Gastroesophageal sphincter (tissue), 4 donors: ENCODE measurements around the gene IFI30. TPM values are rescaled to one million over a fixed set of nuclear protein-coding genes. Genes with fewer than 3 reads are reported as not detected.
A peak's percentile ranks its signal among the peaks of the same experiment; 100 is the strongest.

Source experiments
- ATAC-seq: fragments of 150-250 bp; one replicate; pipeline ENCODE4 v1.9.1; 2016; ENCODE audit warnings: mild to moderate bottlenecking, moderate library complexity
- H3K27ac ChIP-seq, 4 donors: fragments of 200-600 bp; sonication (generic) in 3 of 4; 1 replicate in 3 of 4; 2 replicates in 1 of 4; pipeline ENCODE4 v1.5.1; 2016 to 2019
- H3K27me3 ChIP-seq: fragments of 200-600 bp; sonication (generic); one replicate; pipeline ENCODE4 v1.5.1; 2019
- H3K36me3 ChIP-seq, 2 donors: fragments of 200-600 bp; sonication (generic); one replicate each; pipeline ENCODE4 v1.5.1; 2019; ENCODE audit warnings: control low read depth in 1 of 2
- H3K4me1 ChIP-seq, 3 donors: fragments of 200-600 bp; sonication (generic); 1 replicate in 2 of 3; 2 replicates in 1 of 3; pipeline ENCODE4 v1.5.1; 2016 to 2019; ENCODE audit warnings: control low read depth in 2 of 3
- H3K4me3 ChIP-seq, 2 donors: fragments of 200-600 bp; sonication (generic); one replicate each; pipeline ENCODE4 v1.5.1; 2019; ENCODE audit warnings: mild to moderate bottlenecking in 1 of 2, moderate library complexity in 1 of 2
- H3K9me3 ChIP-seq, 3 donors: fragments of 200-600 bp; sonication (generic); one replicate each; pipeline ENCODE4 v1.5.1; 2017 to 2019; ENCODE audit warnings: control low read depth in 2 of 3
- EP300 ChIP-seq: sonication (generic); formaldehyde crosslinking; IDR thresholded peaks from one replicate; pipeline ENCODE4 v1.6.1; 2017; ENCODE audit warnings: antibody characterized with exemption, mild to moderate bottlenecking
- POLR2A ChIP-seq, 2 donors: fragments of 450-650 bp; IDR thresholded peaks; one replicate each; pipeline ENCODE4 v1.6.1; 2017; ENCODE audit warnings: antibody characterized with exemption in 2 of 2, mild to moderate bottlenecking in 2 of 2, moderate library complexity in 1 of 2
- POLR2AphosphoS5 ChIP-seq: sonication (generic); formaldehyde crosslinking; IDR thresholded peaks from one replicate; pipeline ENCODE4 v1.6.1; 2017; ENCODE audit warnings: antibody characterized with exemption
- WGBS, 2 donors: methylation state at CpG; one replicate each; pipeline ENCODE4 v1.1.5; 2018; ENCODE audit warnings: low coverage in 1 of 2; 5-methylcytosine and 5-hydroxymethylcytosine counted together
- total RNA-seq, 4 donors: library from RNA; depleted of rRNA; stranded (reverse); fragments of >200 nt; gene quantifications; one replicate each; pipeline ENCODE4 v1.1.0, GENCODE V29; 2016
- TF ChIP-seq, protein P1 (sequence below), 4 experiments: fragments of 200-600 bp in 2 of 4; fragments of 450-650 bp in 2 of 4; sonication (generic) in 1 of 4; IDR thresholded peaks; one replicate each; pipeline ENCODE4 v1.5.1; 2017 to 2019; ENCODE audit warnings: antibody characterized with exemption in 4 of 4, mild to moderate bottlenecking in 2 of 4, moderate library complexity in 2 of 4

IFI30 gene
- total RNA-seq, 4 donors from 2014 or later: 4.4 to 79.6 (median 40.8) TPM

DNA sequence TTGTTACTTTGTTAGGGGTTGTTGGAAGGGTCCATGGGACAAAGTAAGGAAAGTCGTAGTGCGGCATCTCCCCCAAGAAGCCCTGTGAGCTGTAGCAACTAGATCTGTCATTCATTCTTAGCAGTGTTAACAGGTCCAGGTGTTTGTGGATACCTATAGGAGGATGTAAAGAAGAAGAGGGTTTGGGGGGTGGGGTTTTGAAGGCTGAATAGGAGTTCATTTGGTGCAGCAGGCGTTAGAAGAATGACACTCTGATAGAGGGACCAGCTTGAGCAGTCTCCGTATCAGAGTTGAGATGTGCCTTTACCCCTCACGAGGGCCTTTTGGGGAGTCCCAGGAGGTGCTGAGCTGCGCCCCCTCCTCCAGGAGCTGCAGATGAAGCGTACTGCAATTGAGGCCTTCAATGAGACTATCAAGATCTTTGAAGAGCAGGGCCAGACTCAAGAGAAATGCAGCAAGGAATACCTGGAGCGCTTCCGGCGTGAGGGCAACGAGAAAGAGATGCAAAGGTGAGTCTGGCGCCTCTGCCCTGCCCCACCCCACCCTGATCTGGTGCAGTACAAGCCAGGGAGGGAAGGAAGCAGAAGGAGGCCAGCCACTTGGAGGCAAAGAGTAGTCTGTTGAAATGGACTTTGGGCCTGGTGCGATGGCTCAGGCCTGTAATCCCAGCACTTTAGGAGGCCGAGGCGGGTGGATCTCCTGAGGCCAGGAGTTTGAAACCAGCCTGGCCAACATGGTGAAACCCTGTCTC is 7.6 kb upstream of the IFI30 start:
- H3K36me3 ChIP-seq: peaks cover 0 to 82% of the 10 kb centered on the region in 2 donors
- no peak overlapping the region for H3K4me3 ChIP-seq
- WGBS, 2 donors: 95 to 100% methylated on average over 2 to 12 of the region's 15 CpGs
- TF ChIP-seq, protein P1, sequence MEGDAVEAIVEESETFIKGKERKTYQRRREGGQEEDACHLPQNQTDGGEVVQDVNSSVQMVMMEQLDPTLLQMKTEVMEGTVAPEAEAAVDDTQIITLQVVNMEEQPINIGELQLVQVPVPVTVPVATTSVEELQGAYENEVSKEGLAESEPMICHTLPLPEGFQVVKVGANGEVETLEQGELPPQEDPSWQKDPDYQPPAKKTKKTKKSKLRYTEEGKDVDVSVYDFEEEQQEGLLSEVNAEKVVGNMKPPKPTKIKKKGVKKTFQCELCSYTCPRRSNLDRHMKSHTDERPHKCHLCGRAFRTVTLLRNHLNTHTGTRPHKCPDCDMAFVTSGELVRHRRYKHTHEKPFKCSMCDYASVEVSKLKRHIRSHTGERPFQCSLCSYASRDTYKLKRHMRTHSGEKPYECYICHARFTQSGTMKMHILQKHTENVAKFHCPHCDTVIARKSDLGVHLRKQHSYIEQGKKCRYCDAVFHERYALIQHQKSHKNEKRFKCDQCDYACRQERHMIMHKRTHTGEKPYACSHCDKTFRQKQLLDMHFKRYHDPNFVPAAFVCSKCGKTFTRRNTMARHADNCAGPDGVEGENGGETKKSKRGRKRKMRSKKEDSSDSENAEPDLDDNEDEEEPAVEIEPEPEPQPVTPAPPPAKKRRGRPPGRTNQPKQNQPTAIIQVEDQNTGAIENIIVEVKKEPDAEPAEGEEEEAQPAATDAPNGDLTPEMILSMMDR (IDR thresholded peaks at IDR 0.05): no peak
- TF ChIP-seq EP300 (no peak), POLR2AphosphoS5 (no peak), POLR2A (IDR thresholded peaks at IDR 0.05) (no peak)
- no peak overlapping the region for H3K27ac ChIP-seq
- peaks cover 0 to 10% (median 5%) of the 10 kb centered on the region in 3 donors for H3K4me1 ChIP-seq
- ATAC-seq: no peak
- H3K9me3 ChIP-seq: no peaks in the 10 kb centered on the region
- no peaks in the 10 kb centered on the region for H3K27me3 ChIP-seq

DNA sequence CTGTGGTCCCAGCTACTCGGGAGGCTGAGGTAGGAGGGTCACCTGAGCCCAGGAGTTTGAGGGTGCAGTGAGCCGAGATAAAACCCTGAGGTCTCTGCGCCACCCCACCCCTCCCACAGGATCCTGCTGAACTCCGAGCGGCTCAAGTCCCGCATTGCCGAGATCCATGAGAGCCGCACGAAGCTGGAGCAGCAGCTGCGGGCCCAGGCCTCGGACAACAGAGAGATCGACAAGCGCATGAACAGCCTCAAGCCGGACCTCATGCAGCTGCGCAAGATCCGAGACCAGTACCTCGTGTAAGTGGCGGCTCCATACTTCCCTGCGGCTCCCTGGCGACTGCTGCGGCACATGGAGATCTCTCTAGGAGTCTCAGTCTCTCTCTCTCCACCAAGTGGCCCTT is 6.6 kb upstream of the IFI30 start:
- TF ChIP-seq, protein P1 (IDR thresholded peaks at IDR 0.05): no peak
- TF ChIP-seq EP300 (no peak), POLR2AphosphoS5 (no peak), POLR2A (IDR thresholded peaks at IDR 0.05) (no peak)
- WGBS, 2 donors: 88% methylated on average over 2 of the region's 21 CpGs; no CpG with 5 or more reads in 1 of the 2 donors
- Histone ChIP-seq H3K27me3 (no peaks in the 10 kb centered on the region), H3K27ac (no peak overlapping the region), H3K4me3 (no peak overlapping the region), H3K9me3 (no peaks in the 10 kb centered on the region), H3K4me1 (peaks cover 0 to 1% (median 0%) of the 10 kb centered on the region in 3 donors), H3K36me3 (peaks cover 0 to 80% of the 10 kb centered on the region in 2 donors)
- ATAC-seq: no peak

DNA sequence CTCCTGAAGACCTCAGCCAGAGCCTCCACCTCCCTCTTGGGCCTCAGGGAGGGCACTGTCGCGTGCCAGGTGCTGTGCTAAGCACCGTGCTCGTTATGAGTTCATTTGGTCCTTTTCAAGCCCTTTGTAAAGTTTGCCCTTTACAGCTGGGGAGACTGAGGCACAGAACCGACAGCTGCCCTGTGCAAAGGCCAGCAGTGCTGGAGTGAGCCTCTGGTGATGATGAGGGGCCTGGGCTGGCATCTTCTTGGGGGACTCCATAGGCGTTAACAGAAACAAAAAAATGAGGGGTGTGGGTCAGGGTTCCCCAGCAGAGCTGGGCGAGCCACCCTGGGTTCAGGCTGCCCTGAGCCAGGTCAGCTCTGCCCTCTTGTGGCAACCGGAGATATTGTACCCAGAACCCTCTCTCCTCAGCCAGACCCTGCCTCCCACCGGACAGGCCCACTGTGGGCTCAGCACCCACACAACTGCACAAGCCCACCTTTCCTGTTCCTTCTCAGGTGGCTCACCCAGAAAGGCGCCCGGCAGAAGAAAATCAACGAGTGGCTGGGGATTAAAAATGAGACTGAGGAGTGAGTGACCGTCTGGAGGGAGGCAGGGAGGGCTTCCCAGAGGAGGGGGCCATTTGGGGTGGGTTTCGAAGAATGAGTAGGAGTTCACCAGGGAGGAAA is 5.5 kb upstream of the IFI30 start:
- no peak for TF ChIP-seq EP300
- TF ChIP-seq, protein P1 (IDR thresholded peaks at IDR 0.05): peak in 3 of 4 experiments; percentile 75 to 79 (median 78)
- H3K4me1 ChIP-seq: peaks cover 0 to 2% (median 0%) of the 10 kb centered on the region in 3 donors
- WGBS, 2 donors: 56 to 100% methylated on average over 2 to 6 of the region's 14 CpGs
- no peaks in the 10 kb centered on the region for H3K27me3 ChIP-seq
- H3K4me3 ChIP-seq: no peak overlapping the region
- peak overlapping the region in 1 of 4 donors; percentile 0 for H3K27ac ChIP-seq
- peaks cover 0 to 69% of the 10 kb centered on the region in 2 donors for H3K36me3 ChIP-seq
- H3K9me3 ChIP-seq: no peaks in the 10 kb centered on the region
- peak; percentile 40 for ATAC-seq

DNA sequence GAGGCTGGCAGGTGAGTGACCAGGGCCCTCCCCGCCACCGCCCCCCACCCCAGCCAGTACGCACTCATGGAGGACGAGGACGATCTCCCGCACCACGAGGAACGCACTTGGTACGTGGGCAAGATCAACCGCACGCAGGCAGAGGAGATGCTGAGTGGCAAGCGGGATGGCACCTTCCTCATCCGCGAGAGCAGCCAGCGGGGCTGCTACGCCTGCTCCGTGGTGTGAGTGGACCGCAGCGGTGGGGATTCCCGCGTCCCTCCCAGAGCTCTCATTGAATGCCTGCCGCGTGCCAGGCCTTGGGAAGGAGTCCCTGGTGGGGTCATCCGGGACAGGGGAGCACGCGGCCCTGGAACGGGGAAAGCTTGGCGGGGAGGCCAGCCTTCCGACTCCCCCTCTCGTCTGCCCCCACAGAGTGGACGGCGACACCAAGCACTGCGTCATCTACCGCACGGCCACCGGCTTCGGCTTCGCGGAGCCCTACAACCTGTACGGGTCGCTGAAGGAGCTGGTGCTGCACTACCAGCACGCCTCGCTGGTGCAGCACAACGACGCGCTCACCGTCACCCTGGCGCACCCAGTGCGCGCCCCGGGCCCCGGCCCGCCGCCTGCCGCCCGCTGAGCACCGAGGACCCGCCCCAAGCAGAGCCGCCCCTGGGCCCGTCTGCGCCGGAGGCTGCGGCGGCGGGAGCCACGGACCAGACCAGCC is 4.8 kb upstream of the IFI30 start:
- Histone ChIP-seq H3K4me3 (no peak overlapping the region), H3K9me3 (no peaks in the 10 kb centered on the region), H3K27ac (peak overlapping the region in 2 of 4 donors; percentile 0 to 61), H3K36me3 (peaks cover 0 to 62% of the 10 kb centered on the region in 2 donors), H3K4me1 (peaks cover 0 to 10% (median 0%) of the 10 kb centered on the region in 3 donors), H3K27me3 (no peaks in the 10 kb centered on the region)
- ATAC-seq: no peak
- no peak for TF ChIP-seq POLR2A (IDR thresholded peaks at IDR 0.05)
- no peak for TF ChIP-seq POLR2AphosphoS5
- TF ChIP-seq, protein P1 (IDR thresholded peaks at IDR 0.05): no peak
- 91 to 93% methylated on average over 3 to 19 of the region's 66 CpGs for WGBS, 2 donors
